SK-N-SH (cell line): ENCODE data around the gene CISH. TPM values are rescaled to one million over a fixed set of nuclear protein-coding genes. Genes with fewer than 3 reads are reported as not detected.

ENCODE experiments used
- CTCF ChIA-PET: fragments of 300-600, 350-600 bp; formaldehyde crosslinking; extraction: SDS; loops from one replicate; lab custom pipeline; 2021; lab: Yijun Ruan, JAX
- POLR2A ChIA-PET: fragments of 350-600 bp; sonication (Branson Sonifier 250); formaldehyde crosslinking; extraction: SDS; loops from one replicate; lab custom pipeline; 2020; ENCODE audit warnings: antibody characterized with exemption, inconsistent platforms; lab: Yijun Ruan, JAX
- DNase-seq: peaks from one replicate; pipeline ENCODE4 v3.0.0; 2012
- H2AFZ ChIP-seq: fragments of 200-600 bp; sonication (generic); 2 replicates; pipeline ENCODE4 v1.8.1; 2016; ENCODE audit warnings: antibody characterized with exemption, mild to moderate bottlenecking, low read depth
- H3F3A ChIP-seq: fragments of 200-600 bp; sonication (generic); replicated peaks from 2 replicates; pipeline ENCODE3; 2016; ENCODE audit warnings: antibody characterized with exemption, mild to moderate bottlenecking; ENCODE audit not compliant: insufficient read depth
- H3K27ac ChIP-seq, 2 experiments: fragments of 200-500 bp in 1 of 2; fragments of 200-600 bp in 1 of 2; sonication (Bioruptor generic) in 1 of 2; sonication (generic), shearing (Covaris generic) in 1 of 2; 2 replicates each; pipeline versions ENCODE4 v1.5.1 to v1.6.1; 2014 to 2016; ENCODE audit warnings: low read depth in 2 of 2, inconsistent platforms in 1 of 2, low read length in 1 of 2, mild to moderate bottlenecking in 1 of 2, mixed read lengths in 1 of 2
- H3K27me3 ChIP-seq: fragments of 200-600 bp; sonication (generic), shearing (Covaris generic); 2 replicates; pipeline ENCODE4 v1.6.1; 2016; ENCODE audit warnings: mixed run types; ENCODE audit not compliant: insufficient read depth
- H3K36me3 ChIP-seq, 2 experiments: fragments of 200-500 bp in 1 of 2; fragments of 200-600 bp in 1 of 2; sonication (Bioruptor generic) in 1 of 2; sonication (generic) in 1 of 2; replicated peaks in 1 of 2; 2 replicates each; pipeline versions ENCODE3 to v1.5.1; 2014 to 2016; ENCODE audit warnings: low read length in 1 of 2, mild to moderate bottlenecking in 1 of 2; ENCODE audit not compliant: insufficient read depth in 2 of 2, control insufficient read depth in 1 of 2
- H3K4me1 ChIP-seq, 2 experiments: fragments of 200-500 bp in 1 of 2; fragments of 200-600 bp in 1 of 2; sonication (Bioruptor generic) in 1 of 2; sonication (generic), shearing (Covaris generic) in 1 of 2; 2 replicates each; pipeline versions ENCODE4 v1.5.1 to v1.6.1; 2014 to 2016; ENCODE audit warnings: low read depth in 1 of 2, low read length in 1 of 2, mixed run types in 1 of 2; ENCODE audit not compliant: insufficient read depth in 2 of 2, control insufficient read depth in 1 of 2
- H3K4me2 ChIP-seq: fragments of 200-600 bp; sonication (generic), shearing (Covaris generic); 2 replicates; pipeline ENCODE4 v1.6.1; 2017; ENCODE audit warnings: mixed run types
- H3K4me3 ChIP-seq, 2 experiments: fragments of 200-500 bp in 1 of 2; fragments of 200-600 bp in 1 of 2; sonication (Bioruptor generic) in 1 of 2; sonication (generic), shearing (Covaris generic) in 1 of 2; 2 replicates each; pipeline versions ENCODE4 v1.5.1 to v1.8.1; 2014 to 2016; ENCODE audit warnings: low read depth in 2 of 2, inconsistent platforms in 1 of 2, low read length in 1 of 2, mild to moderate bottlenecking in 1 of 2, mixed read lengths in 1 of 2, moderate library complexity in 1 of 2
- H3K79me2 ChIP-seq: fragments of 200-600 bp; sonication (generic); 2 replicates; pipeline ENCODE4 v1.8.1; 2017; ENCODE audit warnings: mild to moderate bottlenecking; ENCODE audit not compliant: insufficient read depth
- H3K9ac ChIP-seq: fragments of 200-600 bp; sonication (generic); 2 replicates; pipeline ENCODE4 v1.6.1; 2017; ENCODE audit warnings: mixed run types
- H3K9me2 ChIP-seq: fragments of 200-600 bp; sonication (generic); 2 replicates; pipeline ENCODE4 v1.6.1; 2017; ENCODE audit warnings: mixed run types
- H3K9me3 ChIP-seq: fragments of 200-600 bp; sonication (generic); 2 replicates; pipeline ENCODE4 v1.6.1; 2017; ENCODE audit warnings: mixed run types, mild to moderate bottlenecking, moderate library complexity
- H4K20me1 ChIP-seq: fragments of 200-600 bp; sonication (generic); 2 replicates; pipeline ENCODE4 v1.6.1; 2017; ENCODE audit warnings: mild to moderate bottlenecking, mixed run types; ENCODE audit not compliant: insufficient read depth
- CHD2 ChIP-seq: fragments of 150-350 bp; IDR thresholded peaks from 2 replicates; pipeline ENCODE4 v1.6.1; 2018; ENCODE audit warnings: low read length; ENCODE audit not compliant: partially characterized antibody
- CTCF ChIP-seq: fragments of 200-600 bp; sonication (generic); IDR thresholded peaks from 2 replicates; pipeline ENCODE4 v1.6.1; 2017; ENCODE audit warnings: antibody characterized with exemption, mild to moderate bottlenecking, moderate library complexity
- EP300 ChIP-seq, 2 experiments: IDR thresholded peaks; 2 replicates each; pipeline versions ENCODE4 v1.4.0 to v1.6.1; 2012; ENCODE audit warnings: borderline replicate concordance in 1 of 2, low read depth in 1 of 2, low read length in 1 of 2
- FOSL2 ChIP-seq: IDR thresholded peaks from 2 replicates; pipeline ENCODE4 v1.4.0; 2012; ENCODE audit warnings: low read depth, mild to moderate bottlenecking, moderate library complexity, borderline replicate concordance
- GABPA ChIP-seq: IDR thresholded peaks from 2 replicates; pipeline ENCODE4 v1.4.0; 2012; ENCODE audit warnings: low read depth, mild to moderate bottlenecking
- MEF2A ChIP-seq: IDR thresholded peaks from 2 replicates; pipeline ENCODE4 v1.4.0; 2012; ENCODE audit warnings: low read depth, borderline replicate concordance
- RAD21 ChIP-seq: IDR thresholded peaks from 2 replicates; pipeline ENCODE4 v1.6.1; 2012; ENCODE audit warnings: mild to moderate bottlenecking, low read length
- RCOR1 ChIP-seq: fragments of 150-350 bp; IDR thresholded peaks from 2 replicates; pipeline ENCODE4 v1.6.1; 2017; ENCODE audit warnings: antibody characterized with exemption, low read length
- REST ChIP-seq: IDR thresholded peaks from 2 replicates; pipeline ENCODE4 v1.6.1; 2012; ENCODE audit warnings: mild to moderate bottlenecking, low read depth, low read length, moderate library complexity
- RXRA ChIP-seq: IDR thresholded peaks from 2 replicates; pipeline ENCODE4 v1.4.0; 2012; ENCODE audit warnings: low read depth, mild to moderate bottlenecking, borderline replicate concordance
- SIN3A ChIP-seq: IDR thresholded peaks from 2 replicates; pipeline ENCODE4 v1.6.1; 2012; ENCODE audit warnings: low read depth, mild to moderate bottlenecking, low read length, moderate library complexity, borderline replicate concordance
- SMC3 ChIP-seq: IDR thresholded peaks from 2 replicates; pipeline ENCODE4 v1.6.1; 2012; ENCODE audit warnings: low read depth, low read length, improper control_type of control experiment
- TAF1 ChIP-seq: IDR thresholded peaks from 2 replicates; pipeline ENCODE4 v1.6.1; 2012; ENCODE audit warnings: low read depth, mild to moderate bottlenecking, low read length, moderate library complexity, borderline replicate concordance
- USF1 ChIP-seq: IDR thresholded peaks from 2 replicates; pipeline ENCODE4 v1.4.0; 2012; ENCODE audit warnings: low read depth, borderline replicate concordance
- YY1 ChIP-seq: IDR thresholded peaks from 2 replicates; pipeline ENCODE4 v1.4.0; 2012; ENCODE audit warnings: low read depth, mild to moderate bottlenecking
- WGBS: methylation state at CpG from one replicate; pipeline ENCODE4 v1.1.6; 2017; ENCODE audit warnings: low lambda C conversion rate; 5-methylcytosine and 5-hydroxymethylcytosine counted together
- polyA plus RNA-seq, 3 experiments: library from polyadenylated mRNA; depleted of rRNA; stranded (reverse); fragments of >200 nt; gene quantifications; 2 replicates each; pipeline ENCODE4 v1.2.3, GENCODE V29; 2012
- TF ChIP-seq, protein P1 (sequence below): fragments of 150-350 bp; IDR thresholded peaks from 2 replicates; pipeline ENCODE4 v1.6.1; 2016; ENCODE audit warnings: mild to moderate bottlenecking, low read depth, low read length

The CISH gene
- polyA plus RNA-seq, 1 of the 3 experiments (the other 2 are of a cell fraction): 2.6 TPM

DNA sequence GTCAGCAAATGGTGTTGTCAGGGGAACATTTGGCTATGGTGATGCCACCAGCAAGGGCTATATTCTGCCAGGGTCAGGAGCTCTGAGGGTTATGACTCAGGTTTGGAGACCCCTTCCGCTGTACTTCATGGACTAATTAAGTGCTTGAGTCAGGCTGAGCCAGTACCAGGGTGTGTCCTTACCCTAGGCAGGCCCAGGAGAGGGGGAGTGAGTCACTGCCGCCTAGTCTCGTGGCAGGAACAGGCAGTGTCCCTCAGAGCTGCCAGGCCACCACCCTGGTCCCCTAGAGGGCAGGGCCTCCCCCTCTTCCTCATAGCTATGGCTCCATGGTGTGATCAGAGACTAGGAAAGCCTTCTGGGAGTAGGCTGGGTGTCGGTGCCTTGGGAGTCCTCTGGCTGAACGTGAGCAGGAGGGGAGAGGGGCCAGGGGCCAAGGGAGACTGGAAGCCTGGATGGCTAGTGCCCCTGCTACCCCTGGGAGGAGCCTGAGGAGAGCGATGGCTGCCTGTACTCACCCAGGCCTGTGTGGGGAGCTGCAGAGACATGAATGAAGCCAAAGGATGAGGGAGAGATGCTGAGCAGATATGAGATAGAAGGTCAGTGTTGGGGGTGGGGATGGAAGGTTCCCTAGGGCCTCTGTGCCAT is 16.0 kb upstream of the CISH start (continued):
- 0 out of 2 replicates have a peak, but pooled peaks have one; percentile 6 for TF ChIP-seq RXRA
- peak; percentile 56 for TF ChIP-seq CTCF

DNA sequence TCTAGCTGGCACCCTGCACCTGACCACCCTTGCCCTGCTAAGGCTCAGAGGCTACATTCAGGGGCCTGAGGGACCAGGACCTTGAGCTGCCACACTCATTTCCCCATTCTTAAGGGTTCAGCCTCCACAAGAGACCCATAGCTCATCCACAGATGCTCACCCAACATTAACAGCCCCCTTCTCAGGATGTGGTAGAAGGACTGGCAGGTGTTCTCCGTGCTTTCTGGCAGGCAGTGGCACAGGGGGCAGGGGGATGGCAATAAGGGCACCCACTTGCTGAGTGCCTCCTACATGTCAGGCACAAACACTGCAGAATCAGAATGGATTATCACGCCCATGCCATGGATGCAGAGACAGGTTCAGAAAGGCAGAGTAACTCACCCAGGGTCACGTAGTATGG is 14.8 kb upstream of the CISH start:
- 100% methylated on average over 1 of the region's 3 CpGs for WGBS

More for the DNA sequence above, 14.8 kb upstream of the CISH start:
- H2AFZ ChIP-seq: no peak overlapping the region
- ChIA-PET CTCF (interaction anchor here (1.1 to 14.3 kb wide), 3 partner anchors 8 to 26 kb away, joined by 3 to 162 read pairs (median 4); partner anchors contain the start of gene MAPKAPK3), POLR2A (interaction anchor here (0.7 kb wide), 1 partner anchor 19 kb away, joined by 3 read pairs; no protein-coding TSS in a partner anchor)
- H3K4me3 ChIP-seq: no peak overlapping the region
- H3F3A ChIP-seq: no peaks in the 10 kb centered on the region
- no peaks in the 10 kb centered on the region for H3K9me3 ChIP-seq
- no peak for TF ChIP-seq EP300 (IDR thresholded peaks at IDR 0.05; ENCODE audit: borderline replicate concordance in 1 of 2, low read depth in 1 of 2, low read length in 1 of 2)
- TF ChIP-seq, protein P1, sequence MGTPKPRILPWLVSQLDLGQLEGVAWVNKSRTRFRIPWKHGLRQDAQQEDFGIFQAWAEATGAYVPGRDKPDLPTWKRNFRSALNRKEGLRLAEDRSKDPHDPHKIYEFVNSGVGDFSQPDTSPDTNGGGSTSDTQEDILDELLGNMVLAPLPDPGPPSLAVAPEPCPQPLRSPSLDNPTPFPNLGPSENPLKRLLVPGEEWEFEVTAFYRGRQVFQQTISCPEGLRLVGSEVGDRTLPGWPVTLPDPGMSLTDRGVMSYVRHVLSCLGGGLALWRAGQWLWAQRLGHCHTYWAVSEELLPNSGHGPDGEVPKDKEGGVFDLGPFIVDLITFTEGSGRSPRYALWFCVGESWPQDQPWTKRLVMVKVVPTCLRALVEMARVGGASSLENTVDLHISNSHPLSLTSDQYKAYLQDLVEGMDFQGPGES: no peak
- no peak for TF ChIP-seq YY1
- no peak for TF ChIP-seq USF1
- no peak for TF ChIP-seq MEF2A
- TF ChIP-seq SMC3: no peak
- TF ChIP-seq RAD21: no peak
- no peak for TF ChIP-seq GABPA
- TF ChIP-seq CTCF: no peak
- no peak for TF ChIP-seq CHD2
- TF ChIP-seq TAF1: no peak
- no peak for TF ChIP-seq RCOR1
- no peak for TF ChIP-seq FOSL2
- TF ChIP-seq SIN3A: no peak
- TF ChIP-seq REST: no peak
- no peaks in the 10 kb centered on the region for H3K36me3 ChIP-seq
- H3K4me1 ChIP-seq: peaks cover 11 to 23% of the 10 kb centered on the region in 2 experiments; a peak in 3 of 4 replicates
- no peak overlapping the region for H3K9ac ChIP-seq
- H3K79me2 ChIP-seq: no peaks in the 10 kb centered on the region; the same call in 1 of the 2 replicates
- no peaks in the 10 kb centered on the region for H3K27me3 ChIP-seq
- no peak overlapping the region for H3K27ac ChIP-seq
- no peaks in the 10 kb centered on the region for H4K20me1 ChIP-seq
- H3K4me2 ChIP-seq: no peak overlapping the region
- no peak for DNase-seq
- H3K9me2 ChIP-seq: no peaks in the 10 kb centered on the region
